Transverse colon (tissue), 4 donors: ENCODE data around the gene RASL10A. TPM values are rescaled to one million over a fixed set of nuclear protein-coding genes. Genes with fewer than 3 reads are reported as not detected.

Source experiments
- DNase-seq: peaks from one replicate; pipeline ENCODE4 v3.0.0-alpha.2; 2019
- H3K27ac ChIP-seq, 4 donors: fragments of 200-600 bp; sonication (generic); 2 replicates each; pipeline ENCODE4 v1.5.1; 2016 to 2018; ENCODE audit warnings: inconsistent platforms in 4 of 4
- H3K27me3 ChIP-seq: fragments of 200-600 bp; sonication (generic); 2 replicates; pipeline ENCODE4 v1.5.1; 2017; ENCODE audit warnings: inconsistent platforms
- H3K36me3 ChIP-seq, 4 donors: fragments of 200-600 bp; sonication (generic); 2 replicates each; pipeline ENCODE4 v1.5.1; 2017 to 2019; ENCODE audit warnings: inconsistent platforms in 4 of 4
- H3K4me1 ChIP-seq, 4 donors: fragments of 200-600 bp; sonication (generic); 2 replicates each; pipeline ENCODE4 v1.5.1; 2017 to 2020; ENCODE audit warnings: inconsistent platforms in 4 of 4
- H3K4me3 ChIP-seq, 4 donors: fragments of 200-600 bp; sonication (generic); 1 replicate in 1 of 4; 2 replicates in 3 of 4; pipeline versions ENCODE4 v1.5.1 to v1.6.1; 2017 to 2019; ENCODE audit warnings: inconsistent platforms in 4 of 4
- H3K9me3 ChIP-seq, 2 donors: fragments of 200-600 bp; sonication (generic); 2 replicates each; pipeline ENCODE4 v1.5.1; 2017 to 2019; ENCODE audit warnings: inconsistent platforms in 2 of 2
- CTCF ChIP-seq, 5 experiments: fragments of 200-600 bp in 3 of 5; fragments of 450-650 bp in 2 of 5; sonication (generic) in 3 of 5; IDR thresholded peaks; 1 replicate in 2 of 5; 2 replicates in 3 of 5; pipeline ENCODE4 v1.5.1; 2016 to 2017; ENCODE audit warnings: antibody characterized with exemption in 5 of 5, inconsistent platforms in 3 of 5, mild to moderate bottlenecking in 2 of 5, moderate library complexity in 1 of 5
- EP300 ChIP-seq: sonication (generic); formaldehyde crosslinking; IDR thresholded peaks from one replicate; pipeline ENCODE4 v1.6.1; 2017; ENCODE audit warnings: antibody characterized with exemption, low read depth
- POLR2A ChIP-seq: fragments of 450-650 bp; IDR thresholded peaks from one replicate; pipeline ENCODE4 v1.6.1; 2016; ENCODE audit warnings: antibody characterized with exemption, mild to moderate bottlenecking, moderate library complexity
- POLR2AphosphoS5 ChIP-seq, 3 donors: sonication (generic); formaldehyde crosslinking; IDR thresholded peaks; one replicate each; pipeline ENCODE4 v1.6.1; 2016; ENCODE audit warnings: antibody characterized with exemption in 3 of 3
- WGBS, 2 donors: methylation state at CpG; one replicate each; pipeline ENCODE4 v1.1.5; 2018; ENCODE audit warnings: low coverage in 1 of 2; 5-methylcytosine and 5-hydroxymethylcytosine counted together
- in situ Hi-C, 4 donors: fragments of 200-750 bp; cut with MboI; loops; one replicate each; pipeline versions ENCODE4 v1.15.0 to v1.15.1; 2017; ENCODE audit warnings: low sequenced_read_pairs in 3 of 4, low pct_ligation_motif_present in 1 of 4, low pct_unique_long_range_greater_than_20kb in 1 of 4
- intact Hi-C: fragments of 100-400 bp; cut with DNase I; formaldehyde crosslinking; loops from one replicate; pipeline ENCODE4 v1.15.1; 2023; ENCODE audit warnings: low total_unique reads
- total RNA-seq, 4 donors: library from RNA; depleted of rRNA; stranded (reverse); fragments of >200 nt; gene quantifications; one replicate each; pipeline ENCODE4 v1.1.0, GENCODE V29; 2016

RASL10A gene
- total RNA-seq, 4 donors from 2014 or later, result 1.2 to 5.0 (median 2.4) TPM; not detected in 1

- in situ Hi-C loops (no loop called here), intact Hi-C loops (no loop called here)
- H3K27me3 ChIP-seq, result no peaks in the 10 kb centered on the region
- DNase-seq, result peak; percentile 85
- H3K27ac ChIP-seq, result peak overlapping the region; percentile 84 to 96 (median 90)
- no peaks in the 10 kb centered on the region for H3K9me3 ChIP-seq
- H3K4me1 ChIP-seq, result peaks cover 38 to 68% (median 58%) of the 10 kb centered on the region in 4 donors
- TF ChIP-seq POLR2AphosphoS5 (IDR thresholded peaks at IDR 0.05) (peak; percentile 36 to 57 (median 55)), EP300 (no peak), POLR2A (no peak), CTCF (IDR thresholded peaks at IDR 0.05) (peak in 1 of 5 experiments; percentile 8)
- peak overlapping the region; percentile 63 to 91 (median 78) for H3K4me3 ChIP-seq
- 10% methylated on average over 23 of the region's 83 CpGs; no CpG with 5 or more reads in 1 of the 2 donors for WGBS, 2 donors
- H3K36me3 ChIP-seq, result no peaks in the 10 kb centered on the region
These were observed 8.5 kb downstream of the RASL10A start for GRCh38 chr22:29306835-29307595.

DNA sequence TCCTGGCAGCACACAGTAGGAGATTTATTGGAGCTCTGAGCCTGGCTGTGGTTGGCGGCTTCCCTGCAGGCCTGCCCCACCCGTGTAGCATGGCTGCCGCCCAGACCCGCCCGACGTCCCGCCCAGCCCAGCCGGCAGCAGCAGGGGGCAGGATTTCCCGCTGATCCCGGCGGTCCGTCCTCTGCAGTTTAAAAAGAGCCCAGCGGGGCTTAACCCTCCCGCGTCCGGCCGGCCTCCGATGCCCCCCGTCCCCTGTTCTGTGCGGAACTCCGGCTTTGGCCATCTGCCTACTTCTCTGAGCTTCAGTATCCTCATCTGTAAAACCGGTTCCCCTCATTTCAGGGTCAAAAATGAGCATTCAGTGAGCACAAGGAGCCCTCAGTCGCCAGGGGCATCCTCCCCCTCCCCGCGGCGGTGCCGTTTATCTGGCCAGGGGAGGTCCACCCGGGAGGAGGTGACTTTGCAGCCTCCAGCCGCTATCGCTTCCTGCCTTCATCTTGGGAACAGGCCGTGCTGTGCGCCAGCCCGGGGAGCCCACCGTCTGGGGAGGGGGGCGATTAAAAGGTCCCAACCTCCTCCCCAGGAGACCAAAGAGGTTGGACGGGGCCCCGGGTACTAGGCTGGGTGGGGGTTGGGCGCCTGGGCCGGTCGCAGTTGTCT, 9.2 kb downstream of the RASL10A start, which contains the start of gene GAS2L1:
GAS2L1 (plus strand) TSS at position 476 of the 660 bp plus-strand sequence. CDS start 1,456 bp downstream, outside the sequence.
- TF ChIP-seq POLR2A (no peak), CTCF (IDR thresholded peaks at IDR 0.05) (peak; percentile 61 to 74 (median 70)), POLR2AphosphoS5 (IDR thresholded peaks at IDR 0.05) (peak in 2 of 3 donors; percentile 15 to 17), EP300 (no peak)

GRCh38 chr22:29305836-29306174, 9.7 kb downstream of the RASL10A start:
- no peaks in the 10 kb centered on the region for H3K27me3 ChIP-seq
- in situ Hi-C loops (no loop called here), intact Hi-C loops (no loop called here)
- DNase-seq, result no peak
- 26 to 46% methylated on average over 3 to 7 of the region's 7 CpGs for WGBS, 2 donors
- H3K9me3 ChIP-seq, result no peaks in the 10 kb centered on the region
- TF ChIP-seq POLR2A (no peak), CTCF (IDR thresholded peaks at IDR 0.05) (no peak), POLR2AphosphoS5 (IDR thresholded peaks at IDR 0.05) (no peak), EP300 (no peak)
- H3K4me3 ChIP-seq, result peak overlapping the region in 2 of 4 donors; percentile 63 to 91
- peak overlapping the region; percentile 84 to 96 (median 90) for H3K27ac ChIP-seq
- H3K4me1 ChIP-seq, result peaks cover 31 to 56% (median 48%) of the 10 kb centered on the region in 4 donors
- no peaks in the 10 kb centered on the region for H3K36me3 ChIP-seq

More for the DNA sequence above, 9.2 kb downstream of the RASL10A start, which contains the start of gene GAS2L1:
- Histone ChIP-seq H3K36me3 (no peaks in the 10 kb centered on the region), H3K4me3 (peak within 1 kb of the TSS; percentile 63 to 91 (median 78)), H3K27ac (peak within 1 kb of the TSS; percentile 84 to 96 (median 90)), H3K9me3 (no peaks in the 10 kb centered on the region), H3K27me3 (no peaks in the 10 kb centered on the region), H3K4me1 (peaks cover 33 to 61% (median 53%) of the 10 kb centered on the region in 4 donors)
- in situ Hi-C loops, result no loop called here
- intact Hi-C loops, result no loop called here
- peak; percentile 89 for DNase-seq
- WGBS, 2 donors, result 1% methylated on average over 37 of the region's 40 CpGs; no CpG with 5 or more reads in 1 of the 2 donors
